GM23338 (cell line): ENCODE measurements around the gene CD99L2. TPM values are rescaled to one million over a fixed set of nuclear protein-coding genes. Genes with fewer than 3 reads are reported as not detected.

Source experiments
- ATAC-seq: fragments of 200-7000 bp; cut with Tn5 transposase; 3 replicates; pipeline ENCODE4 v1.9.1; 2020
- DNase-seq: peaks from one replicate; pipeline ENCODE4 v3.0.0-alpha.2; 2015; ENCODE audit warnings: low spot score
- H2AFZ ChIP-seq: fragments of 200-600 bp; sonication (generic); 2 replicates; pipeline ENCODE4 v1.8.0; 2016; ENCODE audit warnings: antibody characterized with exemption, mild to moderate bottlenecking, moderate library complexity
- H3F3A ChIP-seq: fragments of 200-600 bp; sonication (generic); replicated peaks from 2 replicates; pipeline ENCODE4 v1.8.0; 2017; ENCODE audit warnings: antibody characterized with exemption, mixed run types, low read depth
- H3K27ac ChIP-seq: fragments of 200-600 bp; sonication (generic); 2 replicates; pipeline ENCODE4 v1.6.1; 2016; ENCODE audit warnings: low read depth
- H3K27me3 ChIP-seq: fragments of 200-600 bp; sonication (generic); 2 replicates; pipeline ENCODE4 v1.8.0; 2016; ENCODE audit warnings: mild to moderate bottlenecking, mixed run types, moderate library complexity; ENCODE audit not compliant: insufficient read depth
- H3K36me3 ChIP-seq: fragments of 200-600 bp; sonication (generic); 2 replicates; pipeline ENCODE4 v1.8.0; 2016; ENCODE audit warnings: mild to moderate bottlenecking; ENCODE audit not compliant: insufficient read depth
- H3K4me1 ChIP-seq: fragments of 200-600 bp; sonication (generic); 2 replicates; pipeline ENCODE4 v1.8.0; 2016; ENCODE audit warnings: mild to moderate bottlenecking, moderate library complexity; ENCODE audit not compliant: insufficient read depth
- H3K4me2 ChIP-seq: fragments of 200-600 bp; sonication (generic); 2 replicates; pipeline ENCODE4 v1.7.1; 2017; ENCODE audit warnings: mixed run types
- H3K4me3 ChIP-seq: fragments of 200-600 bp; sonication (generic); 2 replicates; pipeline ENCODE4 v1.6.1; 2016; ENCODE audit warnings: mixed run types
- H3K79me2 ChIP-seq: fragments of 200-600 bp; sonication (generic); replicated peaks from 2 replicates; pipeline ENCODE4 v1.8.0; 2017; ENCODE audit warnings: mild to moderate bottlenecking; ENCODE audit not compliant: insufficient read depth
- H3K9me2 ChIP-seq: fragments of 200-600 bp; sonication (generic); 2 replicates; pipeline ENCODE4 v1.8.0; 2017; ENCODE audit not compliant: insufficient read depth
- H4K20me1 ChIP-seq: fragments of 200-600 bp; sonication (generic); replicated peaks from 2 replicates; pipeline ENCODE4 v1.8.0; 2017; ENCODE audit warnings: mild to moderate bottlenecking; ENCODE audit not compliant: insufficient read depth
- H3K27ac Mint-ChIP-seq: 2 replicates; pipeline ENCODE4 v1.8.0; 2020; ENCODE audit warnings: inconsistent platforms, mild to moderate bottlenecking, moderate library complexity, mixed read lengths
- H3K27me3 Mint-ChIP-seq: 3 replicates; pipeline ENCODE4 v1.8.0; 2022; ENCODE audit warnings: low read depth, mild to moderate bottlenecking, moderate library complexity, mixed read lengths, inconsistent platforms; ENCODE audit not compliant: insufficient read depth, poor library complexity
- H3K36me3 Mint-ChIP-seq: 3 replicates; pipeline ENCODE4 v1.8.0; 2021; ENCODE audit warnings: low read depth, mild to moderate bottlenecking, inconsistent platforms, moderate library complexity, mixed read lengths
- H3K4me1 Mint-ChIP-seq: 3 replicates; pipeline ENCODE4 v1.8.0; 2020; ENCODE audit warnings: mild to moderate bottlenecking, inconsistent platforms, mixed read lengths
- H3K4me3 Mint-ChIP-seq: 3 replicates; pipeline ENCODE4 v1.8.0; 2021; ENCODE audit warnings: moderate library complexity, mild to moderate bottlenecking, inconsistent platforms, mixed read lengths
- H3K9me3 Mint-ChIP-seq: 3 replicates; pipeline ENCODE4 v1.8.0; 2020; ENCODE audit warnings: moderate library complexity, mild to moderate bottlenecking, inconsistent platforms, mixed read lengths
- CREB1 ChIP-seq: fragments of 250-450 bp; sonication (Bioruptor Pico); IDR thresholded peaks from 2 replicates; pipeline ENCODE4 v1.5.0; 2020; ENCODE audit warnings: low read depth, mild to moderate bottlenecking, moderate library complexity
- CTCF ChIP-seq, 2 experiments: fragments of 200-600 bp in 1 of 2; sonication (generic) in 1 of 2; conservative IDR thresholded peaks; 2 replicates each; pipeline versions ENCODE4 v1.5.1 to v1.6.1; 2016 to 2017; ENCODE audit warnings: antibody characterized with exemption in 2 of 2, low read depth in 2 of 2, mild to moderate bottlenecking in 2 of 2, moderate library complexity in 1 of 2
- ETS1 ChIP-seq: IDR thresholded peaks from 2 replicates; pipeline ENCODE4 v1.6.1; 2016; ENCODE audit warnings: antibody characterized with exemption
- EZH2 ChIP-seq: fragments of 200-600 bp; sonication (generic); IDR thresholded peaks from one replicate; pipeline ENCODE4 v1.8.0; 2017; ENCODE audit warnings: antibody characterized with exemption, mild to moderate bottlenecking, low read depth; ENCODE audit not compliant: unreplicated experiment
- EZH2phosphoT487 ChIP-seq: fragments of 200-600 bp; sonication (generic); IDR thresholded peaks from one replicate; pipeline ENCODE4 v1.8.1; 2018; ENCODE audit warnings: antibody characterized with exemption; ENCODE audit not compliant: unreplicated experiment
- JUNB ChIP-seq: IDR thresholded peaks from one replicate; pipeline ENCODE4 v1.6.1; 2016; ENCODE audit warnings: antibody characterized with exemption; ENCODE audit not compliant: unreplicated experiment
- POLR2AphosphoS5 ChIP-seq: IDR thresholded peaks from 2 replicates; pipeline ENCODE4 v1.6.1; 2016; ENCODE audit warnings: antibody characterized with exemption, low read depth
- ZNF114 ChIP-seq: fragments of 250-450 bp; sonication (Bioruptor Pico); IDR thresholded peaks from 2 replicates; pipeline ENCODE4 v1.5.0; 2020; ENCODE audit warnings: mild to moderate bottlenecking, moderate library complexity
- ZNF331 ChIP-seq: fragments of 250-450 bp; sonication (Bioruptor Pico); IDR thresholded peaks from 2 replicates; pipeline ENCODE4 v1.5.0; 2020; ENCODE audit warnings: low read depth, mild to moderate bottlenecking, moderate library complexity
- ZNF462 ChIP-seq: fragments of 250-450 bp; sonication (Bioruptor Pico); IDR thresholded peaks from 2 replicates; pipeline ENCODE4 v1.5.0; 2020; ENCODE audit warnings: mild to moderate bottlenecking, moderate library complexity
- polyA plus RNA-seq: library from polyadenylated mRNA; unstranded; fragments of >200 nt; fragmentation: Nextera tagmentation; extraction: Ambion mirVana; gene quantifications from 2 replicates; pipeline ENCODE4 v1.2.1, GENCODE V29; 2016
- total RNA-seq: library from RNA; depleted of rRNA; stranded (reverse); fragments of >200 nt; shearing (Covaris generic); gene quantifications from 2 replicates; pipeline ENCODE4 v1.2.3, GENCODE V29; 2014

Gene CD99L2
- total and polyA plus RNA-seq, 2 experiments from 2014 or later = 2.6 to 6.4 TPM

- H3K4me3 ChIP-seq = no peak overlapping the region
- peaks cover 11% of the 10 kb centered on the region; the same call in 1 of the 2 replicates for H3K4me1 ChIP-seq
- peaks cover 29% of the 10 kb centered on the region for H3K4me1 Mint-ChIP-seq
- H3K27me3 Mint-ChIP-seq = peaks cover 8% of the 10 kb centered on the region
- H4K20me1 ChIP-seq = no peaks in the 10 kb centered on the region
- no peaks in the 10 kb centered on the region for H3K79me2 ChIP-seq
- DNase-seq (no peak), ATAC-seq (no peak)
- no peaks in the 10 kb centered on the region; the same call in 2 of the 3 replicates for H3K9me3 Mint-ChIP-seq
- no peaks in the 10 kb centered on the region for H3K36me3 ChIP-seq
- H3F3A ChIP-seq = no peaks in the 10 kb centered on the region
- no peaks in the 10 kb centered on the region for H3K27me3 ChIP-seq
- peaks cover 8% of the 10 kb centered on the region for H3K36me3 Mint-ChIP-seq
- H2AFZ ChIP-seq = no peak overlapping the region
- H3K27ac Mint-ChIP-seq = no peak overlapping the region
- TF ChIP-seq POLR2AphosphoS5 (no peak), CREB1 (CRISPR knock-in tag) (no peak)
- H3K27ac ChIP-seq = no peak overlapping the region
- H3K4me3 Mint-ChIP-seq = no peak overlapping the region
- H3K9me2 ChIP-seq = no peaks in the 10 kb centered on the region
- no peak overlapping the region for H3K4me2 ChIP-seq
Observed at GRCh38 chrX:150773634-150774033, 124.8 kb downstream of the CD99L2 start.

- Mint-ChIP-seq H3K27me3 (peaks cover 8% of the 10 kb centered on the region), H3K27ac (no peak overlapping the region), H3K36me3 (peaks cover 8% of the 10 kb centered on the region), H3K4me3 (no peak overlapping the region), H3K4me1 (peaks cover 26% of the 10 kb centered on the region), H3K9me3 (no peaks in the 10 kb centered on the region; the same call in 2 of the 3 replicates)
- H4K20me1 ChIP-seq = no peaks in the 10 kb centered on the region
- no peaks in the 10 kb centered on the region for H3K9me2 ChIP-seq
- no peak overlapping the region for H2AFZ ChIP-seq
- no peaks in the 10 kb centered on the region for H3F3A ChIP-seq
- H3K4me3 ChIP-seq = no peak overlapping the region
- H3K4me2 ChIP-seq = no peak overlapping the region
- ATAC-seq (no peak), DNase-seq (no peak)
- no peaks in the 10 kb centered on the region for H3K27me3 ChIP-seq
- H3K27ac ChIP-seq = no peak overlapping the region
- no peaks in the 10 kb centered on the region for H3K36me3 ChIP-seq
- no peaks in the 10 kb centered on the region for H3K79me2 ChIP-seq
- peaks cover 9% of the 10 kb centered on the region; the same call in 1 of the 2 replicates for H3K4me1 ChIP-seq
- TF ChIP-seq ZNF462 (CRISPR knock-in tag) (no peak), EZH2 (no peak), EZH2phosphoT487 (no peak), POLR2AphosphoS5 (no peak), JUNB (no peak), ETS1 (no peak), ZNF331 (no peak), CTCF (conservative IDR thresholded peaks at IDR 0.05; ENCODE audit: low read depth in 2 of 2) (no peak), ZNF114 (no peak)
Observed at GRCh38 chrX:150773117-150773516, 125.4 kb downstream of the CD99L2 start.
